CD14-positive monocyte (primary cell): ENCODE data around the gene PPP1R17. TPM values are rescaled to one million over a fixed set of nuclear protein-coding genes. Genes with fewer than 3 reads are reported as not detected.

Experiments used
- DNase-seq, 3 donors: peaks; one replicate each; pipeline ENCODE4 v3.0.0-alpha.2; 2011 to 2022
- H2AFZ ChIP-seq: 2 replicates; pipeline ENCODE4 v1.6.0; 2012; ENCODE audit warnings: mild to moderate bottlenecking, low read depth, low read length, inconsistent platforms; ENCODE audit not compliant: insufficient read depth, poor library complexity, severe bottlenecking
- H3K27ac ChIP-seq, 2 donors: 1 replicate in 1 of 2; 2 replicates in 1 of 2; pipeline ENCODE4 v1.5.1; 2012 to 2013; ENCODE audit warnings: low read length in 2 of 2, control low read depth in 1 of 2, inconsistent platforms in 1 of 2, low read depth in 1 of 2, mild to moderate bottlenecking in 1 of 2
- H3K27me3 ChIP-seq, 2 donors: one replicate each; pipeline versions ENCODE4 v1.6.0 to v1.6.1; 2011 to 2013; ENCODE audit warnings: low read length in 2 of 2; ENCODE audit not compliant: control insufficient read depth in 2 of 2, insufficient read depth in 2 of 2
- H3K36me3 ChIP-seq, 2 donors: replicated peaks in 1 of 2; 1 replicate in 1 of 2; 2 replicates in 1 of 2; pipeline versions ENCODE4 v1.5.1 to v1.6.1; 2012 to 2013; ENCODE audit warnings: low read length in 2 of 2, control low read depth in 1 of 2, inconsistent platforms in 1 of 2, mild to moderate bottlenecking in 1 of 2; ENCODE audit not compliant: insufficient read depth in 2 of 2, control insufficient read depth in 1 of 2
- H3K4me1 ChIP-seq, 2 donors: 1 replicate in 1 of 2; 2 replicates in 1 of 2; pipeline versions ENCODE4 v1.5.1 to v1.6.1; 2012 to 2013; ENCODE audit warnings: low read length in 2 of 2, control low read depth in 1 of 2, inconsistent platforms in 1 of 2, mild to moderate bottlenecking in 1 of 2, moderate library complexity in 1 of 2; ENCODE audit not compliant: insufficient read depth in 2 of 2, control insufficient read depth in 1 of 2
- H3K4me2 ChIP-seq: replicated peaks from 2 replicates; pipeline ENCODE3; 2012; ENCODE audit warnings: low read length, moderate library complexity, mild to moderate bottlenecking; ENCODE audit not compliant: poor library complexity, severe bottlenecking; ENCODE audit errors: extremely low read depth
- H3K4me3 ChIP-seq, 3 experiments: fragments of 200-600 bp in 1 of 3; sonication (generic) in 1 of 3; replicated peaks in 1 of 3; 1 replicate in 2 of 3; 2 replicates in 1 of 3; pipeline ENCODE4 v1.5.1; 2011 to 2013; ENCODE audit warnings: low read length in 3 of 3, mild to moderate bottlenecking in 3 of 3, control low read depth in 2 of 3, low read depth in 2 of 3, inconsistent platforms in 1 of 3, moderate library complexity in 1 of 3
- H3K79me2 ChIP-seq: 2 replicates; pipeline ENCODE4 v1.6.0; 2012; ENCODE audit warnings: mild to moderate bottlenecking, control low read depth, inconsistent platforms, low read length, moderate library complexity; ENCODE audit not compliant: insufficient read depth
- H3K9ac ChIP-seq: 2 replicates; pipeline ENCODE4 v1.6.0; 2017; ENCODE audit warnings: low read length, mild to moderate bottlenecking; ENCODE audit not compliant: insufficient read depth, poor library complexity, severe bottlenecking
- H3K9me3 ChIP-seq, 2 donors: replicated peaks in 1 of 2; 1 replicate in 1 of 2; 2 replicates in 1 of 2; pipeline versions ENCODE4 v1.5.1 to v1.6.1; 2012 to 2013; ENCODE audit warnings: low read length in 2 of 2, control low read depth in 1 of 2; ENCODE audit not compliant: control insufficient read depth in 1 of 2, insufficient read depth in 1 of 2
- H4K20me1 ChIP-seq: 2 replicates; pipeline ENCODE4 v1.6.0; 2012; ENCODE audit warnings: mild to moderate bottlenecking, low read length, control low read depth, moderate library complexity; ENCODE audit not compliant: insufficient read depth
- H3K27ac Mint-ChIP-seq, 7 donors: one replicate each; pipeline ENCODE4 v1.8.0; 2020; ENCODE audit warnings: mild to moderate bottlenecking in 7 of 7, mixed read lengths in 7 of 7, moderate library complexity in 6 of 7, inconsistent platforms in 2 of 7
- H3K27me3 Mint-ChIP-seq, 3 donors: one replicate each; pipeline ENCODE4 v1.8.0; 2021 to 2022; ENCODE audit warnings: low read depth in 3 of 3, mild to moderate bottlenecking in 3 of 3, mixed read lengths in 3 of 3, moderate library complexity in 3 of 3, inconsistent platforms in 1 of 3
- H3K36me3 Mint-ChIP-seq, 2 donors: one replicate each; pipeline ENCODE4 v1.8.0; 2020; ENCODE audit warnings: mixed read lengths in 2 of 2, inconsistent platforms in 1 of 2, mild to moderate bottlenecking in 1 of 2
- H3K4me1 Mint-ChIP-seq: one replicate; pipeline ENCODE4 v1.8.0; 2020; ENCODE audit warnings: mild to moderate bottlenecking, mixed read lengths
- H3K4me3 Mint-ChIP-seq, 2 donors: one replicate each; pipeline ENCODE4 v1.8.0; 2020; ENCODE audit warnings: mild to moderate bottlenecking in 2 of 2, mixed read lengths in 2 of 2, moderate library complexity in 1 of 2
- H3K9me3 Mint-ChIP-seq, 7 donors: one replicate each; pipeline ENCODE4 v1.8.0; 2020 to 2022; ENCODE audit warnings: mixed read lengths in 7 of 7, mild to moderate bottlenecking in 6 of 7, moderate library complexity in 6 of 7, inconsistent platforms in 2 of 7
- CTCF ChIP-seq: fragments of 200-600 bp; IDR thresholded peaks from one replicate; pipeline ENCODE4 v1.8.0; 2022; ENCODE audit warnings: antibody characterized with exemption, mild to moderate bottlenecking
- WGBS: methylation state at CpG from one replicate; pipeline ENCODE4 v1.1.5; 2013; ENCODE audit warnings: missing lambda C conversion rate; ENCODE audit not compliant: insufficient coverage; 5-methylcytosine and 5-hydroxymethylcytosine counted together
- intact Hi-C, 2 donors: fragments of 100-400 bp; cut with micrococcal nuclease; formaldehyde crosslinking; loops; one replicate each; pipeline versions ENCODE4 v1.15.0 to v1.15.1; 2023
- polyA plus RNA-seq, 3 donors: library from polyadenylated mRNA; depleted of rRNA in 1 of 3; unstranded in 2 of 3; stranded (reverse) in 1 of 3; fragments of 300-500 nt in 2 of 3; fragments of >200 nt in 1 of 3; fragmentation: Illumina TruSeq in 2 of 3; gene quantifications; 1 replicate in 2 of 3; 2 replicates in 1 of 3; pipeline ENCODE4 v1.2.3, GENCODE V29; 2012 to 2021

The PPP1R17 gene
- polyA plus RNA-seq, 3 donors, result 0.20 to 2.0 (median 0.85) TPM

- TF ChIP-seq CTCF, result no peak
- no peak overlapping the region for H3K4me3 ChIP-seq
- H3K27me3 ChIP-seq, result no peaks in the 10 kb centered on the region
- H3K27ac Mint-ChIP-seq, result peak overlapping the region; percentile 44 to 89 (median 72)
- WGBS, result no CpG with 5 or more reads among the region's 4 CpGs
- H3K4me3 Mint-ChIP-seq, result no peak overlapping the region
- H3K27ac ChIP-seq, result peak overlapping the region in 1 of 2 donors; percentile 23
- no peak overlapping the region for H3K9ac ChIP-seq
- peaks cover 0 to 3% (median 0%) of the 10 kb centered on the region in 7 donors for H3K9me3 Mint-ChIP-seq
- H3K79me2 ChIP-seq, result no peaks in the 10 kb centered on the region
- H2AFZ ChIP-seq, result peak overlapping the region; percentile 19
- peaks cover 17 to 18% of the 10 kb centered on the region in 2 donors for H3K4me1 ChIP-seq
- intact Hi-C loops, result loop anchor here in 1 of 2 donors (10.0 kb wide), 1 partner anchor 86 kb away; no protein-coding TSS in a partner anchor
- H3K27me3 Mint-ChIP-seq, result peaks cover 1 to 4% (median 3%) of the 10 kb centered on the region in 3 donors
- H3K9me3 ChIP-seq, result no peaks in the 10 kb centered on the region
- H3K36me3 Mint-ChIP-seq, result no peaks in the 10 kb centered on the region
- no peak overlapping the region for H3K4me2 ChIP-seq
- no peaks in the 10 kb centered on the region for H4K20me1 ChIP-seq
- peaks cover 26% of the 10 kb centered on the region for H3K4me1 Mint-ChIP-seq
- peak in 2 of 3 donors; percentile 17 to 52 for DNase-seq
- no peaks in the 10 kb centered on the region for H3K36me3 ChIP-seq
Observed at GRCh38 chr7:31648880-31649279, 38.1 kb upstream of the PPP1R17 start.

DNA sequence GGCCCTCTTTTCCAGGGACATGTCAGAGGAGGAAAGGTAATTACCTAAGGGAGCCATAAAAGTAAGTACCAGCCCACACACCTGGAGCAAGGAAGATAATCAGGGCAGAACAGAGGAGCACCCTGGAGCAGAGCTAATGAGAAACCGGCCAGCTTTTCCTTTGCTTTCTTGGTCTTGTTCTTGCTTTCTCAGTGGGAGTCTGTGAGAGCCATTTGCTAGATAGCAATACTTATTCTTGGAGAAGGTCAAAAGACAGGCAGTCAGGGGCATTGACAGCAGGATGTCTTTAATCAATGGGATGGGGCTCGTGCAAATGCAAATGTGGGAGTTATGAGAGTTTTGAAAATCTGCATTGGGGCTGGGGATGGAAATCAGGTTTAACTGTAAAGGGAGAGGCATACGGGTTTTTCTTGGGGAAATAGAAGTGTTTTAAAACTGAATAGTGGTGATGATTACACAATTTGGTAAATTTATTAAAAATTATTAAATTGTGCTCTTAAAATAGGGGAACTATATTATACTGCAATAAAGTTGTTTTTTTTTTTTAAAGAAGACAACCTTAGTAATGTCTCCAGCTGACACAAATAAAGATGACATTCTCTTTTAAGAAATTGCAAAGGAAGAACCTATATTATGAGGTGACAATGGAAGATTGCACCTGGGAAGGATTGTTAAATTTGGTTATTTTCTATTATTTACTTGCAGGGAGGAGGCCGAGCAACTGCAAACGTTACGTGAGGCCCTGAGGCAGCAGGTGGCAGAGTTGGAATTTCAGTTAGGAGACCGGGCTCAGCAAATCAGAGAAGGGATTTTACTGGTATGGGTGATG is 35.6 kb upstream of the PPP1R17 start:
- Histone ChIP-seq H3K4me3 (no peak overlapping the region), H3K9me3 (no peaks in the 10 kb centered on the region), H3K4me2 (no peak overlapping the region), H3K27ac (no peak overlapping the region), H2AFZ (no peak overlapping the region), H3K27me3 (peaks cover 2 to 3% of the 10 kb centered on the region in 2 donors), H3K4me1 (peaks cover 17 to 18% of the 10 kb centered on the region in 2 donors), H3K36me3 (no peaks in the 10 kb centered on the region), H4K20me1 (no peaks in the 10 kb centered on the region), H3K79me2 (no peaks in the 10 kb centered on the region), H3K9ac (no peak overlapping the region)
- intact Hi-C loops, result no loop called here
- DNase-seq, result no peak
- Mint-ChIP-seq H3K4me1 (peaks cover 28% of the 10 kb centered on the region), H3K9me3 (peaks cover 0 to 2% (median 0%) of the 10 kb centered on the region in 7 donors), H3K27me3 (peaks cover 6 to 12% (median 7%) of the 10 kb centered on the region in 3 donors), H3K4me3 (no peak overlapping the region), H3K27ac (peak overlapping the region in 1 of 7 donors; percentile 42), H3K36me3 (no peaks in the 10 kb centered on the region)
- WGBS, result 94% methylated on average over 5 of the region's 7 CpGs
- no peak for TF ChIP-seq CTCF
